ENCODE results near the gene NEGR1.

DNA sequence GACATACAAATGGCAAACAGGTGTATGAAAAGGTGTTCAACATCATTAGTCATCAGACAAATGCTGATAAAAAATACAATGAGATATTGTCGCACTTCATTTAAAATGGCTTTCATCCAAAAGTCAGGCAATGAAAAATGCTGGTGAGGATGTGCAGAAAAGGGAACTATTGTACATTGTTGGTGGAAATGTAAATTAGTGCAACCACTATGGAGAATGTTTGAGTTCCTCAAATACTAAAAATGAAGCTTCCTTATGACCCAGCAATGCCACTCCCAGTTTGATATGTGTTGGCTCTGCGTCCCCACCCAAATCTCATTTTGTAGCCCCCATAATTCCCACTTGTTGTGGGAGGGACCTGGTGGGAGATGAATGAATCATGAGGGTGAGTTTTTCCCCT lies 891.8 kb downstream of the NEGR1 start:
- TF ChIP-seq, protein P1, sequence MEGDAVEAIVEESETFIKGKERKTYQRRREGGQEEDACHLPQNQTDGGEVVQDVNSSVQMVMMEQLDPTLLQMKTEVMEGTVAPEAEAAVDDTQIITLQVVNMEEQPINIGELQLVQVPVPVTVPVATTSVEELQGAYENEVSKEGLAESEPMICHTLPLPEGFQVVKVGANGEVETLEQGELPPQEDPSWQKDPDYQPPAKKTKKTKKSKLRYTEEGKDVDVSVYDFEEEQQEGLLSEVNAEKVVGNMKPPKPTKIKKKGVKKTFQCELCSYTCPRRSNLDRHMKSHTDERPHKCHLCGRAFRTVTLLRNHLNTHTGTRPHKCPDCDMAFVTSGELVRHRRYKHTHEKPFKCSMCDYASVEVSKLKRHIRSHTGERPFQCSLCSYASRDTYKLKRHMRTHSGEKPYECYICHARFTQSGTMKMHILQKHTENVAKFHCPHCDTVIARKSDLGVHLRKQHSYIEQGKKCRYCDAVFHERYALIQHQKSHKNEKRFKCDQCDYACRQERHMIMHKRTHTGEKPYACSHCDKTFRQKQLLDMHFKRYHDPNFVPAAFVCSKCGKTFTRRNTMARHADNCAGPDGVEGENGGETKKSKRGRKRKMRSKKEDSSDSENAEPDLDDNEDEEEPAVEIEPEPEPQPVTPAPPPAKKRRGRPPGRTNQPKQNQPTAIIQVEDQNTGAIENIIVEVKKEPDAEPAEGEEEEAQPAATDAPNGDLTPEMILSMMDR (conservative IDR thresholded peaks at IDR 0.05; ENCODE audit: low read depth in 2 of 2) = no peak
- TF ChIP-seq POLR2AphosphoS5 (IDR thresholded peaks at IDR 0.05; ENCODE audit: low read depth) (no peak), EZH2phosphoT487 (IDR thresholded peaks at IDR 0.05; ENCODE audit: unreplicated experiment) (no peak), EZH2 (IDR thresholded peaks at IDR 0.05; ENCODE audit: low read depth, unreplicated experiment) (no peak)
- TF ChIP-seq, protein P2, sequence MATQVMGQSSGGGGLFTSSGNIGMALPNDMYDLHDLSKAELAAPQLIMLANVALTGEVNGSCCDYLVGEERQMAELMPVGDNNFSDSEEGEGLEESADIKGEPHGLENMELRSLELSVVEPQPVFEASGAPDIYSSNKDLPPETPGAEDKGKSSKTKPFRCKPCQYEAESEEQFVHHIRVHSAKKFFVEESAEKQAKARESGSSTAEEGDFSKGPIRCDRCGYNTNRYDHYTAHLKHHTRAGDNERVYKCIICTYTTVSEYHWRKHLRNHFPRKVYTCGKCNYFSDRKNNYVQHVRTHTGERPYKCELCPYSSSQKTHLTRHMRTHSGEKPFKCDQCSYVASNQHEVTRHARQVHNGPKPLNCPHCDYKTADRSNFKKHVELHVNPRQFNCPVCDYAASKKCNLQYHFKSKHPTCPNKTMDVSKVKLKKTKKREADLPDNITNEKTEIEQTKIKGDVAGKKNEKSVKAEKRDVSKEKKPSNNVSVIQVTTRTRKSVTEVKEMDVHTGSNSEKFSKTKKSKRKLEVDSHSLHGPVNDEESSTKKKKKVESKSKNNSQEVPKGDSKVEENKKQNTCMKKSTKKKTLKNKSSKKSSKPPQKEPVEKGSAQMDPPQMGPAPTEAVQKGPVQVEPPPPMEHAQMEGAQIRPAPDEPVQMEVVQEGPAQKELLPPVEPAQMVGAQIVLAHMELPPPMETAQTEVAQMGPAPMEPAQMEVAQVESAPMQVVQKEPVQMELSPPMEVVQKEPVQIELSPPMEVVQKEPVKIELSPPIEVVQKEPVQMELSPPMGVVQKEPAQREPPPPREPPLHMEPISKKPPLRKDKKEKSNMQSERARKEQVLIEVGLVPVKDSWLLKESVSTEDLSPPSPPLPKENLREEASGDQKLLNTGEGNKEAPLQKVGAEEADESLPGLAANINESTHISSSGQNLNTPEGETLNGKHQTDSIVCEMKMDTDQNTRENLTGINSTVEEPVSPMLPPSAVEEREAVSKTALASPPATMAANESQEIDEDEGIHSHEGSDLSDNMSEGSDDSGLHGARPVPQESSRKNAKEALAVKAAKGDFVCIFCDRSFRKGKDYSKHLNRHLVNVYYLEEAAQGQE (IDR thresholded peaks at IDR 0.05; ENCODE audit: unreplicated experiment) = no peak

All from GM23338 (cell line).